Measurements from ENCODE around the gene TECTB.
"Not testable (repeated sequence)": the region's sequence is repeated elsewhere in the genome, so short reads cannot be mapped to it uniquely, and the experiment has no call there.

TECTB gene

DNA sequence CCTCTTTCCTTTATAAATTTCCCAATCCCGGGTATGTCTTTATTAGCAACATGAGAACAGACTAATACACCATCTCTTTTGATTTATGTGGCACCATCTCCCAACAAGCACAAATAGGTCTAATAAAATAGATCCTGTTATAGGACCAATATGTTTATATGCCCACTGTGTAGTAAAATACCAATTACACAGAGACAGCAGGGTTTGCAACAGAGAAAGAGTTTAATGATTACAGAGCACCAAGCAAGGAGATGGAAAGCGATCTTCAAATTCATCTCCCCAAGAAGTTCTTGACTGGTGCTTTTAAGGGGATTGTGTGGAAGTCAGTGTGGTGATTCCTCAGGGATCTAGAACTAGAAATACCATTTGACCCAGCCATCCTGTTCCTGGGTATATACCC, 33.5 kb upstream of the TECTB start:
- TF ChIP-seq TAF1 (IDR thresholded peaks at IDR 0.05; ENCODE audit: borderline replicate concordance, low read depth, low read length) (no peak), POLR2AphosphoS5 (IDR thresholded peaks at IDR 0.05; ENCODE audit: low read depth, low read length) (no peak), POLR2A (IDR thresholded peaks at IDR 0.05; ENCODE audit: low read depth, low read length) (no peak)
- FAIRE-seq: no peak
- no peak for DNase-seq (ENCODE audit: insufficient read length)

DNA sequence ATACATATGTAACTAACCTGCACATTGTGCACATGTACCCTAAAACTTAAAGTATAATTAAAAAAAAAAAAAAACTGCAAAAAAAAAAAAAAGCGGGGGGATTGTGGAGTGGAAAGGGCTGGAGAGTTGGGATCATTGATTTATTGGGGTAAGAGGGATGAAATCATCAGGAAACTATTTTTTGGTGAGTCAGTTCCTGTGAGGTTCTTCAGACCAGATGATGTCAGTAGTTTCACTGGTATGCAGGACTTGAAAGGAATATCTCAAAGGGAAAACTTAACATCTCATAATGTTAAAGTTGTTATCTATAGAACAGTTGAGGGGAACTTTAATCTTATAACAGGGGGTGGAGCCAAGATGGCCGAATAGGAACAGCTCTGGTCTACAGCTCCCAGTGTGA, 32.6 kb upstream of the TECTB start:
- TF ChIP-seq POLR2AphosphoS5 (IDR thresholded peaks at IDR 0.05; ENCODE audit: low read depth, low read length): no peak
- no peak for TF ChIP-seq TAF1 (IDR thresholded peaks at IDR 0.05; ENCODE audit: borderline replicate concordance, low read depth, low read length)
- TF ChIP-seq POLR2A (IDR thresholded peaks at IDR 0.05; ENCODE audit: low read depth, low read length): no peak
- FAIRE-seq (no peak), DNase-seq (ENCODE audit: insufficient read length) (no peak)

DNA sequence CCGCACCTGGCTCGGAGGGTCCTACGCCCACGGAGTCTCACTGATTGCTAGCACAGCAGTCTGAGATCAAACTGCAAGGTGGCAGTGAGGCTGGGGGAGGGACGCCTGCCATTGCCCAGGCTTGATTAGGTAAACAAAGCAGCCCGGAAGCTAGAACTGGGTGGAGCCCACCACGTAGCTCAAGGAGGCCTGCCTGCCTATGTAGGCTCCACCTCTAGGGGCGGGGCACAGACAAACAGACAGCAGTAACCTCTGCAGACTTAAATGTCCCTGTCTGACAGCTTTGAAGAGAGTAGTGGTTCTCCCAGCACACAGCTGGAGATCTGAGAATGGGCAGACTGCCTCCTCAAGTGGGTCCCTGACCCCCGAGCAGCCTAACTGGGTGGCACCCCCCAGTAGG, 32.0 kb upstream of the TECTB start:
- FAIRE-seq; DNase-seq (ENCODE audit: insufficient read length): not testable (repeated sequence)

DNA sequence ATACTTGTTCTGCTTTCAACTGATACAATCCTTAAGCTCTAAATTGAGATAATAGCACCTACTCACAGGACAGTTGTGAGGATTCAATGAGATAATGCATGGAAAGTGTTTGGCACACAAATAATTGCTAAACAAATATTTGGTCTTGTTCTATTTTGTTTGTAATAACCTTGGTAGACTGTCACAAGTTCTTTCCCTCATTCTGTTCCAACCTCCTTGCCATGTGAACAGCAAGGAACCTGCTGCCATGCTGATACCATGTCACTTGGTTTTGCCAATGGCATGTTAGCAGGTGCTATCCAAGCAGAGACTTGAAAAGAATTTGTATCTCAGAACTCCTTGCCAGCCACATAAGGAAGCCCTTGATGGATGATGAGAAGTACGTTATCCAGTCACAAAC, 24.8 kb upstream of the TECTB start:
- DNase-seq (ENCODE audit: insufficient read length) (no peak), FAIRE-seq (no peak)

DNA sequence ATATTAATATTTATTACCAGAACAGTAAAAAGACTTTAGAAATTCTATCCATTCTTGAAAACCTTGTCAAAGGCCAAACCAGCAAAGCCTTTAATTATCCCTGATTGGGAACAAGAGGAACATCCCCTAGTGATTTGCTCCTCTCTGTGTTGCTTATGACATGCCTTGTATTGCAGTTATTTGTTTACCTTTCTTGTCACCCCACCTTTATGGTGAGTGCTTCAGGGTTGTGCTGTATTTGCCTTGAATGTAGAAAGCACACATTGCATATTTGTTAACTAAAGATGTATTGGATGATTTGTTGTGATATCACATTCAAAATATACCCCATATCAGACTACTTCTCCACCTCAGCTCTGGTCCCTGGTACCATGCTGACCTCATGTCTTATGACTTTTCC, 23.5 kb upstream of the TECTB start:
- TF ChIP-seq TAF1 (IDR thresholded peaks at IDR 0.05; ENCODE audit: borderline replicate concordance, low read depth, low read length) (no peak), POLR2A (IDR thresholded peaks at IDR 0.05; ENCODE audit: low read depth, low read length) (no peak), POLR2AphosphoS5 (IDR thresholded peaks at IDR 0.05; ENCODE audit: low read depth, low read length) (no peak)
- no peak for FAIRE-seq

More for the DNA sequence above, 24.8 kb upstream of the TECTB start:
- TF ChIP-seq POLR2A (IDR thresholded peaks at IDR 0.05; ENCODE audit: low read depth, low read length) (no peak), TAF1 (IDR thresholded peaks at IDR 0.05; ENCODE audit: borderline replicate concordance, low read depth, low read length) (no peak), POLR2AphosphoS5 (IDR thresholded peaks at IDR 0.05; ENCODE audit: low read depth, low read length) (no peak)

DNA sequence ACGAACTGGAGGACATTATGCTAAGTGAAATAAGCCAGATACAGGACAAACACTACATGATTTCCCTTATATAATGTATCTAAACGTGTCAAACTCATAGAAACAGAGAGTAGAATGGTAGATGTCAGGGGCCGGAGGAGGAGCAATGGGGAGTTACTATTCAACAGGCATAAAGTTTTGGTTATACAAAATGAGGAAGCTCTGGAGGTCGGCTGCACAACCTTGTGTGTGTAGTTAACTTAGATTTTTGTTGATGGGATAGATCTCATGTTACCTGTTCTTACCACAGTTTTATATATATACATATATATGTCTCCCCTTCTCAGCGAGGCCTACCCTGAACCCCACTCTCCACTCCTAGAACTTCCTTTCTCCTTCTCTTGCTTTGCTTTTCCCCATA, 22.4 kb upstream of the TECTB start:
- DNase-seq (ENCODE audit: insufficient read length) (no peak), FAIRE-seq (no peak)
- TF ChIP-seq TAF1 (IDR thresholded peaks at IDR 0.05; ENCODE audit: borderline replicate concordance, low read depth, low read length) (no peak), POLR2A (IDR thresholded peaks at IDR 0.05; ENCODE audit: low read depth, low read length) (no peak), POLR2AphosphoS5 (IDR thresholded peaks at IDR 0.05; ENCODE audit: low read depth, low read length) (no peak)

More for the DNA sequence above, 23.5 kb upstream of the TECTB start:
- DNase-seq (ENCODE audit: insufficient read length): no peak

DNA sequence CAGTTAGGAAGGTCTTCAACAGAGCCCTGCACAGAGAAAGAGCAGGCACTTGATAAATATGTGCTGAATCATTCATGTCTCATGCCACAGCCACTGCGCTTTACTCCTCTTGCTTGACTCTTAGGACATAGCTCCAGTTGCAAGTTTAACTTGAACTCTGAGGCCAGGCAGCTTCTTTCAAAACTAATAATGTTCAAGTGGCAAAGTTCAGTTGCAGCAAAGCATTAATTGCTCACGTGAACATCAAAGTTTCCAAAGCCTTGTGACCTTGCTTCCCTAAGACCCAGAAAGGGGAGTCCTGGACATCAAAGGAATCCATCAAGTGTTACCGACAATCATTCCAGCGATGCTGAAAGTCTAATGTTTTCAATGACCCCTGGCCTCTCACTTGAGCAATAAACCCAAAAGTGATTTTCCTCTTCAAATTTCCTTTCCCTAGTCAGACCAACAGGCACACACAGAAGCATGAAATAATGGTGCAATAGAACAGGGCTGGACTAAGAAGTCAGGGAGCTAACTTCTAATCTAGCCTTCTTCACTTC, 21.8 kb upstream of the TECTB start:
- no peak for DNase-seq (ENCODE audit: insufficient read length)
- FAIRE-seq: no peak
- no peak for TF ChIP-seq POLR2AphosphoS5 (IDR thresholded peaks at IDR 0.05; ENCODE audit: low read depth, low read length)
- TF ChIP-seq POLR2A (IDR thresholded peaks at IDR 0.05; ENCODE audit: low read depth, low read length): no peak
- no peak for TF ChIP-seq TAF1 (IDR thresholded peaks at IDR 0.05; ENCODE audit: borderline replicate concordance, low read depth, low read length)

DNA sequence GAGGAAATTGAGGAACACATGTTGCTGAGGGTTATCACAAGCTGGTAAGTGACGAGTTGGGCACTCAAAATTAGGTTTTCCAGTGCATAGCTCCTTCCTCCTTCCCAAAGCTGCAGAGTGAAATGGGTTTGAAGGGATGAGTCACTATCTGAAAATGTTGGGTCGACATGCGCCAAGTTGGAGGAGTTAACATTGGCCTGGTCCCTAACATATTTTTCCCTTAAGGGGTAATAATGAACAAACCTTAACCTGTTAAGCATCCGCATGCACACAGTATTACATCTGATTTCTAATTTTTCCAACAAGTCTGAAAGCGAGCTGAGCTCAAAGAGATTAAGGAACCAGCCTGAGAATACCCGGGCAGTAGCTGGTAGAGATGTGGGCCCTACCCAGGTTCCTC, 20.7 kb upstream of the TECTB start:
- FAIRE-seq (no peak), DNase-seq (ENCODE audit: insufficient read length) (no peak)
- no peak for TF ChIP-seq POLR2A (IDR thresholded peaks at IDR 0.05; ENCODE audit: low read depth, low read length)
- no peak for TF ChIP-seq POLR2AphosphoS5 (IDR thresholded peaks at IDR 0.05; ENCODE audit: low read depth, low read length)
- TF ChIP-seq TAF1 (IDR thresholded peaks at IDR 0.05; ENCODE audit: borderline replicate concordance, low read depth, low read length): no peak

DNA sequence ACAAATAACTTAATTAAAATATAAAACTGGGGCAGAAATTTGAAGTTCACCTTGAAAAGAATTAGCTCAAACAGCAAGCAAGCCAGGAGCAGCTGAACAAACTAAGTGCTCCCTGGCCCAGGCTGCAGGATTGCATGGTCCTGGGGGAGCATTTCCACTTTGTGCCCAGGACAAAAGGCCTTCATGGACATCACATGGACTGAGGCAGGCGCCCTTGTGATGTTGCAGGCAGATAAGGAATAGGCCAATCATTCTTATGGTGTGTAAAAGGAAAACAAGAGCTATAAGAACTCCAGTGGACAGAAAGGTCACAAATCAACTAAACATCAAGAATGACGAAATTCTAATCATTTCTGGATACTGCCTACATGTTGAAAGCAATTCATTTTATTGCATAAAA, 17.5 kb upstream of the TECTB start:
- TF ChIP-seq POLR2AphosphoS5 (IDR thresholded peaks at IDR 0.05; ENCODE audit: low read depth, low read length) (no peak), POLR2A (IDR thresholded peaks at IDR 0.05; ENCODE audit: low read depth, low read length) (no peak), TAF1 (IDR thresholded peaks at IDR 0.05; ENCODE audit: borderline replicate concordance, low read depth, low read length) (no peak)
- FAIRE-seq (no peak), DNase-seq (ENCODE audit: insufficient read length) (no peak)

DNA sequence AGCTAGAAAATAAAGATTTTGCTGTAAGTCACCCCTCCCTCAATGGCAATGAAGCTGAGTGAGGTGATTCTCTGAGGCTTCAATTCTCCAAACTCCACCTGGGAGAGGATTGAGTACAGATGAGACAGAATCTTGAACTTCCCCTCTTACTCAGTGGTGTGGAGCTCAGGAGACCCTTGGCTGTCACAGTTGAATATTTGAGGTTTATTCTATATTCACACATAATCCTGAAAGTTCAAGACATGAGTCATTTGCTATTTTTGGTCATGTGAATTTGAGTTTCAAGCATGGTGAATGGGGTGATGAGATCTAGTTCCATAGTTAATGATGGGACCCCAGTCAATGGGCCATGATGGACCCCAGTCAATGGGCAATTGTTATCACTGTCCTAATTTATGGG, 13.9 kb upstream of the TECTB start:
- DNase-seq (ENCODE audit: insufficient read length): no peak
- peak; percentile 40 for FAIRE-seq
- TF ChIP-seq TAF1 (IDR thresholded peaks at IDR 0.05; ENCODE audit: borderline replicate concordance, low read depth, low read length): no peak

DNA sequence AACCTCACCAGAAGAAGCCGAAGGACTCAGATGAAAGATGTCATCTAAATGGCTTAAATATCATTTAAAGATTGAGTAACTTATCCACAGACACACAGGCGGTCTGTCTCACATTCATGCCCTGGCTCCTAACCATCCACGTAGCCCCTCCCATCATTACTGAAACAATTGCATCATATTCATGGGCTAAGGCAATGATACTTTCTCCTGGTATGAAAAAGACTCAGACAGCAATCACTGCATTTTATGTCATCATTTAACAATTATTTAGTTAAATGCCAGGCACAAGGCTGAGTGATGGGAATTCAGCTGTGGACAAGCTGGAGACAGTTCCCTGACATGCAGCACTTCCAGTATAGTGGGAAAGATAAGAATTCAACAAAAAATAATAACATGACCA, 11.2 kb upstream of the TECTB start:
- FAIRE-seq (no peak), DNase-seq (ENCODE audit: insufficient read length) (no peak)
- no peak for TF ChIP-seq POLR2AphosphoS5 (IDR thresholded peaks at IDR 0.05; ENCODE audit: low read depth, low read length)
- no peak for TF ChIP-seq POLR2A (IDR thresholded peaks at IDR 0.05; ENCODE audit: low read depth, low read length)
- no peak for TF ChIP-seq TAF1 (IDR thresholded peaks at IDR 0.05; ENCODE audit: borderline replicate concordance, low read depth, low read length)

DNA sequence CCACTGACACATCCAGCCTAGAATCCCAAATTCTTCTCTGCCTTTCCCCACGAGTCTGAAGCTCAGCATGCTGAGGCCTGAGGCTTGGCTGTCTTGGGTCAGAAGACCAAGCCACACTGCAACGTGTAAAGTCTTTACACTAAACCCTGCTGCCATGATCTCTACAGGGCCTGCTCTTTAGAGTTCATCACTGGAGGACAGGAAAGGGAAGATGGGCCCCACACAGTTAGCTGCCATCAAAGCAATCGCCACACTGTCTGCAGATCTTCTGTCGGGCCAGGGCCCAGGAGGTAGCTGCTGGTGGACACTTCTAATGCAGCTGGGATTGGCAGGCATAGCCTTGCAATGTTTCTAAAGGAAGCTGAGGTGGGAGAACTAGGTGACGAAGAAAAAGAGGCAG, 8.4 kb upstream of the TECTB start:
- FAIRE-seq (no peak), DNase-seq (ENCODE audit: insufficient read length) (no peak)
- TF ChIP-seq POLR2A (IDR thresholded peaks at IDR 0.05; ENCODE audit: low read depth, low read length) (no peak), TAF1 (IDR thresholded peaks at IDR 0.05; ENCODE audit: borderline replicate concordance, low read depth, low read length) (no peak), POLR2AphosphoS5 (IDR thresholded peaks at IDR 0.05; ENCODE audit: low read depth, low read length) (no peak)

All from GM12892 (cell line).